Measurements from ENCODE around the gene ANO1.

The ANO1 gene

GRCh38 chr11:70164705-70165104, 86.6 kb downstream of the ANO1 start:
- Histone ChIP-seq H3K36me3 (replicated peaks; ENCODE audit: low read depth, low read length) (no peaks in the 10 kb centered on the region), H2AFZ (ENCODE audit: low read depth, low read length) (no peak overlapping the region)

DNA sequence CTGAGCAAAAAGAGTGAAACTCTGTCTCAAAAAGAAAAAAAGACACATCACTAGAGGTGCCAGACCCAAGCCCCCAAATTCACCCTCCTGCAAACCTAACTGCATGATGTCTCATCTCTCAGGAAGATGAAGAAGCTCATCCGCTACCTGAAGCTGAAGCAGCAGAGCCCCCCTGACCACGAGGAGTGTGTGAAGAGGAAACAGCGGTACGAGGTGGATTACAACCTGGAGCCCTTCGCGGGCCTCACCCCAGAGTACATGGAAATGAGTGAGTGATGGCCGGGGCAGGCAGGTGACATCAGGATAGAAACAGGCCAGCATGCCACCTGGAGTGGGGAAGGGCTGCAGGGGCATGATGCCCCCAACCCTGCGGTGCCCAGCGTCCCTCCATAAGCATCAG, 89.0 kb downstream of the ANO1 start:
- no peaks in the 10 kb centered on the region for H3K79me2 ChIP-seq (ENCODE audit: low read length)
- H2AFZ ChIP-seq (ENCODE audit: low read depth, low read length) = no peak overlapping the region
- peaks cover 39% of the 10 kb centered on the region for H3K27me3 ChIP-seq (ENCODE audit: low read depth, low read length)
- no peaks in the 10 kb centered on the region for H3K36me3 ChIP-seq (replicated peaks; ENCODE audit: low read depth, low read length)
- TF ChIP-seq CTCF (IDR thresholded peaks at IDR 0.05; ENCODE audit: low read depth, low read length) = no peak
- TF ChIP-seq EZH2phosphoT487 (IDR thresholded peaks at IDR 0.05; ENCODE audit: low read depth) = no peak
- no peaks in the 10 kb centered on the region for H3K9me3 ChIP-seq (ENCODE audit: insufficient read depth, low read length)
- no peak overlapping the region for H3K9ac ChIP-seq (ENCODE audit: low read length)
- no peak overlapping the region for H3K4me3 ChIP-seq (ENCODE audit: low read length)
- no peak overlapping the region for H3K4me2 ChIP-seq (ENCODE audit: low read length)
- H4K20me1 ChIP-seq (ENCODE audit: insufficient read depth, low read length) = no peaks in the 10 kb centered on the region; the same call in 1 of the 2 replicates
- H3K4me1 ChIP-seq (ENCODE audit: low read length) = no peaks in the 10 kb centered on the region
- no peak overlapping the region for H3K27ac ChIP-seq (ENCODE audit: low read length)

More at GRCh38 chr11:70164705-70165104, 86.6 kb downstream of the ANO1 start:
- TF ChIP-seq EZH2phosphoT487 (IDR thresholded peaks at IDR 0.05; ENCODE audit: low read depth) = no peak
- TF ChIP-seq CTCF (IDR thresholded peaks at IDR 0.05; ENCODE audit: low read depth, low read length) = no peak
- Histone ChIP-seq H3K9me3 (ENCODE audit: insufficient read depth, low read length) (no peaks in the 10 kb centered on the region), H3K4me1 (ENCODE audit: low read length) (no peaks in the 10 kb centered on the region), H3K4me3 (ENCODE audit: low read length) (no peak overlapping the region), H3K9ac (ENCODE audit: low read length) (no peak overlapping the region), H4K20me1 (ENCODE audit: insufficient read depth, low read length) (no peaks in the 10 kb centered on the region; the same call in 1 of the 2 replicates), H3K79me2 (ENCODE audit: low read length) (no peaks in the 10 kb centered on the region), H3K27ac (ENCODE audit: low read length) (no peak overlapping the region), H3K27me3 (ENCODE audit: low read depth, low read length) (peaks cover 32% of the 10 kb centered on the region), H3K4me2 (ENCODE audit: low read length) (no peak overlapping the region)

- Histone ChIP-seq H3K27me3 (ENCODE audit: low read depth, low read length) (peaks cover 37% of the 10 kb centered on the region), H3K4me2 (ENCODE audit: low read length) (no peak overlapping the region), H3K4me1 (ENCODE audit: low read length) (no peaks in the 10 kb centered on the region), H4K20me1 (ENCODE audit: insufficient read depth, low read length) (no peaks in the 10 kb centered on the region; the same call in 1 of the 2 replicates), H3K9ac (ENCODE audit: low read length) (no peak overlapping the region), H2AFZ (ENCODE audit: low read depth, low read length) (no peak overlapping the region), H3K36me3 (replicated peaks; ENCODE audit: low read depth, low read length) (no peaks in the 10 kb centered on the region), H3K4me3 (ENCODE audit: low read length) (no peak overlapping the region), H3K9me3 (ENCODE audit: insufficient read depth, low read length) (no peaks in the 10 kb centered on the region), H3K27ac (ENCODE audit: low read length) (no peak overlapping the region), H3K79me2 (ENCODE audit: low read length) (no peaks in the 10 kb centered on the region)
- TF ChIP-seq EZH2phosphoT487 (IDR thresholded peaks at IDR 0.05; ENCODE audit: low read depth) (no peak), CTCF (IDR thresholded peaks at IDR 0.05; ENCODE audit: low read depth, low read length) (no peak)
These were observed 89.7 kb downstream of the ANO1 start for GRCh38 chr11:70167723-70168404.

DNA sequence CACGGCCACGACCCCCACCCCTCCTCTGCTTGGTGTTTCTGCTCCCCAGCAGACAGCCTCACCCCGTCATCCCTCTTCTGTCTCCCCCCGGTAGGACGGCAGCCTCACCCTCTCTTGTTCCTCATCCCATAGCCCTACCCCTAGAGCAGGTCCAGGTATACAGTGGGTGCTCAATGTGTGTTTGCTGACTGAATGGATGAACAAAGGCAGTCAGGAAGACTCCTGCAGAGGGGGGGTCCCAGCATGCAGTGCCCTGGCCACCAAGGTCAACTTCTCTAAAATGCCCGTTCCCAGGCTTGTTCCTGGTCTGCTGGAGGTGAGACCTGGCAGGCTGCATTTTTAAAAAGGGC, 90.3 kb downstream of the ANO1 start:
- Histone ChIP-seq H3K4me2 (ENCODE audit: low read length) (no peak overlapping the region), H3K4me1 (ENCODE audit: low read length) (no peaks in the 10 kb centered on the region), H3K79me2 (ENCODE audit: low read length) (no peaks in the 10 kb centered on the region), H4K20me1 (ENCODE audit: insufficient read depth, low read length) (no peaks in the 10 kb centered on the region), H2AFZ (ENCODE audit: low read depth, low read length) (no peak overlapping the region), H3K27me3 (ENCODE audit: low read depth, low read length) (peaks cover 34% of the 10 kb centered on the region), H3K9ac (ENCODE audit: low read length) (no peak overlapping the region), H3K27ac (ENCODE audit: low read length) (no peak overlapping the region), H3K4me3 (ENCODE audit: low read length) (no peak overlapping the region), H3K36me3 (replicated peaks; ENCODE audit: low read depth, low read length) (no peaks in the 10 kb centered on the region), H3K9me3 (ENCODE audit: insufficient read depth, low read length) (no peaks in the 10 kb centered on the region)
- TF ChIP-seq EZH2phosphoT487 (IDR thresholded peaks at IDR 0.05; ENCODE audit: low read depth) (no peak), CTCF (IDR thresholded peaks at IDR 0.05; ENCODE audit: low read depth, low read length) (no peak)

Measured in OCI-LY3 (cell line).